ENCODE results near the gene ABCC2.

DNA sequence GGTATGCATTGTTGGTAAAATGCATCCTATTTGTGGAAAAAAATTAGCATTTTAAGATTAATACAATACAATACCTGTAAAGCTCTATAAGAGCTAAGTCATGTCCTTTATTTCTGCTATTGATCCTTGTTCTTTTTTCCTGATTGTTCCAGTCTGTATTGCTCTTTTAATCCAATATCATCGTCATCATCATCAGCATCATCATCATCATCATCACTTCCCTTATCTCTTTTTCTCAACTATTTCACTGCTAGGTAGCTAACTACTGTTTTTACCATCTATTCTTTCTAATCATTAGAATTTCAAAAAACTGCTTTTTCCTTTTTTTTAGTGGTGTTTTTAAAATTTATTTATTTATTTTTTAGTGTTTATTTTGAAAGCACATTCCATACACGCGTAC is 71.2 kb downstream of the ABCC2 start:
- TF ChIP-seq, protein P1, sequence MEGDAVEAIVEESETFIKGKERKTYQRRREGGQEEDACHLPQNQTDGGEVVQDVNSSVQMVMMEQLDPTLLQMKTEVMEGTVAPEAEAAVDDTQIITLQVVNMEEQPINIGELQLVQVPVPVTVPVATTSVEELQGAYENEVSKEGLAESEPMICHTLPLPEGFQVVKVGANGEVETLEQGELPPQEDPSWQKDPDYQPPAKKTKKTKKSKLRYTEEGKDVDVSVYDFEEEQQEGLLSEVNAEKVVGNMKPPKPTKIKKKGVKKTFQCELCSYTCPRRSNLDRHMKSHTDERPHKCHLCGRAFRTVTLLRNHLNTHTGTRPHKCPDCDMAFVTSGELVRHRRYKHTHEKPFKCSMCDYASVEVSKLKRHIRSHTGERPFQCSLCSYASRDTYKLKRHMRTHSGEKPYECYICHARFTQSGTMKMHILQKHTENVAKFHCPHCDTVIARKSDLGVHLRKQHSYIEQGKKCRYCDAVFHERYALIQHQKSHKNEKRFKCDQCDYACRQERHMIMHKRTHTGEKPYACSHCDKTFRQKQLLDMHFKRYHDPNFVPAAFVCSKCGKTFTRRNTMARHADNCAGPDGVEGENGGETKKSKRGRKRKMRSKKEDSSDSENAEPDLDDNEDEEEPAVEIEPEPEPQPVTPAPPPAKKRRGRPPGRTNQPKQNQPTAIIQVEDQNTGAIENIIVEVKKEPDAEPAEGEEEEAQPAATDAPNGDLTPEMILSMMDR (IDR thresholded peaks at IDR 0.05), result no peak
- TF ChIP-seq POLR2A (IDR thresholded peaks at IDR 0.05), result no peak
- no peak for TF ChIP-seq EP300 (IDR thresholded peaks at IDR 0.05)
- TF ChIP-seq POLR2AphosphoS5 (IDR thresholded peaks at IDR 0.05), result no peak
